HFFc6 (cell line): ENCODE measurements around the gene BCKDHA. TPM values are rescaled to one million over a fixed set of nuclear protein-coding genes. Genes with fewer than 3 reads are reported as not detected.

Source experiments
- DNase-seq: peaks from one replicate; pipeline ENCODE4 v3.0.0-alpha.2; 2018
- H3K27ac Mint-ChIP-seq: 2 replicates; pipeline ENCODE4 v1.8.0; 2020; ENCODE audit warnings: mild to moderate bottlenecking, mixed read lengths
- H3K27me3 Mint-ChIP-seq: 2 replicates; pipeline ENCODE4 v1.8.0; 2021; ENCODE audit warnings: mild to moderate bottlenecking, moderate library complexity, mixed read lengths; ENCODE audit not compliant: insufficient read depth
- H3K36me3 Mint-ChIP-seq: 2 replicates; pipeline ENCODE4 v1.8.0; 2021; ENCODE audit warnings: low read depth, mixed read lengths
- H3K4me1 Mint-ChIP-seq: 2 replicates; pipeline ENCODE4 v1.8.0; 2020; ENCODE audit warnings: low read depth, mixed read lengths
- H3K4me3 Mint-ChIP-seq: 2 replicates; pipeline ENCODE4 v1.8.0; 2020; ENCODE audit warnings: mild to moderate bottlenecking, moderate library complexity, mixed read lengths
- H3K9me3 Mint-ChIP-seq: 2 replicates; pipeline ENCODE4 v1.8.0; 2020; ENCODE audit warnings: mild to moderate bottlenecking, mixed read lengths
- CTCF ChIP-seq: fragments of 200-600 bp; sonication (generic); IDR thresholded peaks from 2 replicates; pipeline ENCODE4 v1.5.0; 2021; ENCODE audit warnings: antibody characterized with exemption, mild to moderate bottlenecking
- total RNA-seq, 6 experiments: library from RNA; stranded (reverse); fragmentation: NEBNext Ultra II Directional; extraction: Animal tissue kit (Norgen Biotek cat#: 25700); gene quantifications; 2 replicates in 1 of 6; 3 replicates in 5 of 6; pipeline ENCODE4 v1.2.3, GENCODE V29; 2021

The BCKDHA gene
- total RNA-seq, 6 experiments from 2014 or later, result 7.8 to 17.6 (median 9.8) TPM

- H3K36me3 Mint-ChIP-seq, result peaks cover 13% of the 10 kb centered on the region; the same call in 1 of the 2 replicates
- peaks cover 8% of the 10 kb centered on the region for H3K4me1 Mint-ChIP-seq
- DNase-seq, result no peak
- H3K9me3 Mint-ChIP-seq, result no peaks in the 10 kb centered on the region
- H3K27me3 Mint-ChIP-seq, result peaks cover 2% of the 10 kb centered on the region; the same call in 1 of the 2 replicates
- H3K4me3 Mint-ChIP-seq, result no peak overlapping the region
- TF ChIP-seq CTCF, result no peak
- no peak overlapping the region for H3K27ac Mint-ChIP-seq
Measured at GRCh38 chr19:41412953-41413352, 15.3 kb downstream of the BCKDHA start.

GRCh38 chr19:41413947-41414346 lies 16.3 kb downstream of the BCKDHA start:
- no peak for DNase-seq
- TF ChIP-seq CTCF, result no peak
- H3K4me3 Mint-ChIP-seq, result no peak overlapping the region
- H3K4me1 Mint-ChIP-seq, result peaks cover 7% of the 10 kb centered on the region
- H3K27ac Mint-ChIP-seq, result no peak overlapping the region
- no peaks in the 10 kb centered on the region for H3K9me3 Mint-ChIP-seq
- H3K27me3 Mint-ChIP-seq, result peaks cover 3% of the 10 kb centered on the region
- H3K36me3 Mint-ChIP-seq, result peaks cover 14% of the 10 kb centered on the region

GRCh38 chr19:41414461-41414860 lies 16.8 kb downstream of the BCKDHA start:
- Mint-ChIP-seq H3K27me3 (peaks cover 4% of the 10 kb centered on the region), H3K4me3 (no peak overlapping the region), H3K9me3 (no peaks in the 10 kb centered on the region), H3K4me1 (peaks cover 2% of the 10 kb centered on the region), H3K36me3 (peaks cover 18% of the 10 kb centered on the region), H3K27ac (no peak overlapping the region)
- TF ChIP-seq CTCF, result no peak
- no peak for DNase-seq

- TF ChIP-seq CTCF, result no peak
- Mint-ChIP-seq H3K4me1 (no peaks in the 10 kb centered on the region), H3K36me3 (peaks cover 18% of the 10 kb centered on the region), H3K27me3 (peaks cover 4% of the 10 kb centered on the region), H3K4me3 (no peak overlapping the region), H3K9me3 (no peaks in the 10 kb centered on the region), H3K27ac (no peak overlapping the region)
- DNase-seq, result no peak
Measured at GRCh38 chr19:41415154-41415571, 17.5 kb downstream of the BCKDHA start.

GRCh38 chr19:41416194-41416674 lies 18.6 kb downstream of the BCKDHA start:
- no peak overlapping the region for H3K4me3 Mint-ChIP-seq
- H3K9me3 Mint-ChIP-seq, result no peaks in the 10 kb centered on the region
- H3K27me3 Mint-ChIP-seq, result peaks cover 4% of the 10 kb centered on the region
- no peak for DNase-seq
- H3K4me1 Mint-ChIP-seq, result no peaks in the 10 kb centered on the region
- no peak overlapping the region for H3K27ac Mint-ChIP-seq
- H3K36me3 Mint-ChIP-seq, result peaks cover 18% of the 10 kb centered on the region
- no peak for TF ChIP-seq CTCF
